GM12865 (cell line): ENCODE measurements around the gene CCDC87.
"Not testable (repeated sequence)": the region's sequence is repeated elsewhere in the genome, so short reads cannot be mapped to it uniquely, and the experiment has no call there.

Experiments
- DNase-seq: peaks from one replicate; pipeline ENCODE4 v3.0.0; 2010; ENCODE audit warnings: low read depth
- H3K4me3 ChIP-seq: 2 replicates; pipeline ENCODE4 v1.5.1; 2011; ENCODE audit warnings: mild to moderate bottlenecking, low read depth, low read length, control low read depth
- TF ChIP-seq, protein P1 (sequence below): IDR thresholded peaks from 2 replicates; pipeline ENCODE4 v1.5.1; 2011; ENCODE audit warnings: low read length, control low read depth, low read depth, inconsistent platforms; ENCODE audit not compliant: insufficient read depth; ENCODE audit errors: missing control alignments

Gene CCDC87

DNA sequence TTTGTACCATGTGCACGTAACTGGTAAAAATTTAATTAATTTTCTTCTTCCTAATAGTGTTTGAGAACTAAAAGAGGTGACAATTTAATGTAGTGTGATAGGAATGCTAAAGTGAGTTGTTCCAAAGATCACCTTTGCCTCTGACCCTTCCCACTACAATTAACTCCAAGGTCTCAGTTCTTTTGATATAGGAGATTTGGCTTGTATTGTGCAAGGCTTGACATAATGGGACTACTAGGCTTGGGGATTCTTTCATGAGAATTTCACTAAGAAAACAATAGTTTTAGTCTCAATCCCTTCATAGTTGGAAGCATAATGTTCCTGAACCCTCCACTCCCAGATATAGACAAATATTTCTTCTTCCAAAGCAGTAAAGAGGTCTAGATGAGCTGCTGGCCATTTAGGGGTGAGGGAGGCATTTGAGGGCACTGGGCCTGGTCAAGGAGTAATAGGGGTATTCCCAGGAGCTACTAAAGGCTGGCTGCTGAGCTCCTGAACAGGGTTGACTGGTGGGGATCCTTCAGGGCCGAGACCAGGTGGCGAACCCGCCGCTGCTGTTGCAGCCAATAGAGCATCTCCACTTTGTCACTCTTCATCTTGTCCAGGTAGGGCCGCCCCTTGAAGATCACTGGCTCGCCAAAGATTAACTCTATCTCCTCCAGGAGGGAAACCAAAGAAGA is 2.7 kb downstream of the CCDC87 start:
- H3K4me3 ChIP-seq = no peak overlapping the region
- DNase-seq = no peak
- TF ChIP-seq, protein P1, sequence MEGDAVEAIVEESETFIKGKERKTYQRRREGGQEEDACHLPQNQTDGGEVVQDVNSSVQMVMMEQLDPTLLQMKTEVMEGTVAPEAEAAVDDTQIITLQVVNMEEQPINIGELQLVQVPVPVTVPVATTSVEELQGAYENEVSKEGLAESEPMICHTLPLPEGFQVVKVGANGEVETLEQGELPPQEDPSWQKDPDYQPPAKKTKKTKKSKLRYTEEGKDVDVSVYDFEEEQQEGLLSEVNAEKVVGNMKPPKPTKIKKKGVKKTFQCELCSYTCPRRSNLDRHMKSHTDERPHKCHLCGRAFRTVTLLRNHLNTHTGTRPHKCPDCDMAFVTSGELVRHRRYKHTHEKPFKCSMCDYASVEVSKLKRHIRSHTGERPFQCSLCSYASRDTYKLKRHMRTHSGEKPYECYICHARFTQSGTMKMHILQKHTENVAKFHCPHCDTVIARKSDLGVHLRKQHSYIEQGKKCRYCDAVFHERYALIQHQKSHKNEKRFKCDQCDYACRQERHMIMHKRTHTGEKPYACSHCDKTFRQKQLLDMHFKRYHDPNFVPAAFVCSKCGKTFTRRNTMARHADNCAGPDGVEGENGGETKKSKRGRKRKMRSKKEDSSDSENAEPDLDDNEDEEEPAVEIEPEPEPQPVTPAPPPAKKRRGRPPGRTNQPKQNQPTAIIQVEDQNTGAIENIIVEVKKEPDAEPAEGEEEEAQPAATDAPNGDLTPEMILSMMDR = no peak

DNA sequence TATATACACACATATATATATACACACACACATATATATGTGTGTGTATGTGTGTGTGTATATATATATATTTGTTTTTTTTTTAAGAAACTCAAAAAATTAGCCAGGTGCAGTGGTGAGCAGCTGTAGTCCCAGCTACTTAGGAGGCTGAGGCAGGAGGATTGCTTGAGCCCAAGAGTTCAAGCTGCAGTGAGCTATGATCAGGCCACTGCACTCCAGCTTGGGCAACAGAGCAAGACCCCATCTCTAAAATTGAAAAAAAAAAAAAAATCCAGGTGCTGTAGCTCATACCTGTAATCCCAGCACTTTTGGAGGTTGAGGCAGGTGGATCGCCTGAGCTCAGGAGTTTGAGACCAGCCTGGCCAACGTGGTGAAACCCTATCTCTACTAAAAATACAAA is 3.5 kb downstream of the CCDC87 start:
- not testable (repeated sequence) for H3K4me3 ChIP-seq, DNase-seq

DNA sequence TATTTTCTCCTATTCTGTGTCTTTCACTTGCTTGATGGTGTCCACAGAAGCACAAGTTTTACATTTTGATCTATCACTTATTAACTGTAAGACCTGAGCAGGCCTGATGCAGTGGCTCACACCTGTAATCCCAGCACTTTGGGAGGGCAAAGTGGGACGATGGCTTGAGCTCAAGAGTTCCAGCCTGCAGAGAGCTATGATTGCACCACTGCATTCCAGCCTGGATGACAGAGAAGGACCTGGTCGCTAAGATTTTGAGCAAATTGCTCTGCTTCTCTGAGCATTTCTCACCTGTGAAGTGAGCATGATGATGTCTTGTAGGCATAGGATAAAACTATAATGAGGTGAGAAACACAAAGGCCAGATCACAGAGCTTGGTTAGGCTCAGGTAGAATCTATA is 6.7 kb downstream of the CCDC87 start:
- TF ChIP-seq, protein P1 = no peak
- DNase-seq = no peak
- H3K4me3 ChIP-seq = no peak overlapping the region

DNA sequence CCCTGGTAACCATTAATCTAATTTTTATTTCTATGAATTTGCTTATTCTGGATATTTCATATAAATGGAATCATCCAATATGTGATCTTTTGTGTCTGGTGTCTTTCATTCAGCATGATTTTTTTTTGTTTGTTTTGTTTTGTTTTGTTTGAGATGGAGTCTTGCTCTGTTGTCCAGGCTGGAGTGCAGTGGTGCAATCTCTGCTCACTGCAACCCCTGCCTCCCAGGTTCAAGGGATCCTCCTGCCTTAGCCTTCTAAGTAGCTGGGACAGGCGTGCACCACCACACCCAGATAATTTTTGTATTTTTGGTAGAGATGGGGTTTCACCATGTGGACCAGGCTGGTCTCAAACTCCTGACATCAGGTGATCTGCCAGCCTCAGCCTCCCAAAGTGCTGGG is 7.4 kb downstream of the CCDC87 start:
- not testable (repeated sequence) for H3K4me3 ChIP-seq, DNase-seq

DNA sequence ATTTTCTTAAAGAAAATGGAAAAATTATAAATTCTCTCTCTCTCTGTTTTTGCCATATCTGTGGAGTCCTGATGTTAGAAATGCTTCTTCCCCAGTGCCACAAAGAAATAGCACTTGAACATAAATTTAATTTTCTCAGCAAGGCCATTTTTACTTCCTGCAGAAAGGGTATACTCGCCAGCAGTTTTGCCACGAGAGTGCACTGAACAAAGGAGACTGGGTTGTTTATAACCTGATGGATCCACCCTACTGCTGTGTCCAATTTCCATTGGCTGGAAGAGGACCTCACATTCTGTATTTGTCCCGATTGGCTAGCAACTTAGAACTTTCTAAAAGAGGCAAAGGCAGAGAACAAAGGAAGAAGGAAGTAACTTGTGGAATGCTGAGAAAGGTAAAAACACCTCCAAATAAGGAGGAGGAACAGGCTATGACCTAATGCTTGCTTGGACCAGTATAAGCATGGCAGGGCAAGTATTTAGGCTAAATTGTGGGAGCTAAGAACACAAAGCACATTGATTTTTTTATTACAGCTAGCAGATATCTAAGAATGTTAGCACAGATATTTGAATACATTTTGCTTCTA is 10.2 kb downstream of the CCDC87 start:
- not testable (repeated sequence) for H3K4me3 ChIP-seq, DNase-seq

DNA sequence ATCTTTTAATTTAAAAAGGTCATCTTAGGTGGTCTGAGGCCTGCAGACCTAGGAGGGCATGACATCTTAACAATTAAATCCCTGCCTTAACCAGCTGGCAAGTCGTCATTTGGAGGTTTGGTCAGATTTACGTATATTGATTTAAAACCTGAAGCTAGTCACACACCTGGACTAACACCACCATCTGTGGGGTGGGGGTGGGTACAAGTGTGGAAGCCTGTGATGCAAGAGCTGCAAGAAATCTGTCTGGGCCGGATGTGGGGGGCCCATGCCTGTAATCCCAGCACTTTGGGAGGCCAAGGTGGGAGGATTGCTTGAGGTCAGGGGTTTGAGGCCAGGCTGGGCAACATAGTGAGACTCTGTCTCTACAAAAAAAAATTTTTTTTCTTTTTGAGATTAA is 11.6 kb downstream of the CCDC87 start:
- DNase-seq = no peak
- H3K4me3 ChIP-seq = no peak overlapping the region
- TF ChIP-seq, protein P1 = no peak

DNA sequence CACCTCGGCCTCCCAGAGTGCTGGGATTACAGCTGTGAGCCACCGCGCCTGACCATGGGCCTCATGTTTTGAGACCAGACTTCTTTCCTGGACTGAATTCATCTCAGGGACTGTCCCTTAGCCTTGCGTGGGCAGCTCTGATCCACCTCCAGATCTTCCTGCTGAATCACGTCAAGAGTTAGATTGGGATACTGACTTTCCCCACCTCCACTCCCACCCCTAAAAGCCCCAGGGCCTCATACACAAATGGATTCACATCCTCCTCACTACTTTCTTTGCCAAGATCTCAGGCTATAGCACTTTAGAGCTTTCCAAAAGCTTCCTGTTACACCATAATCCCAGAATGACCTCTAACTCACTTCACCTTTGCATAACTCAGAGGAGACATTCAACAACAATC is 12.1 kb downstream of the CCDC87 start:
- H3K4me3 ChIP-seq = no peak overlapping the region
- TF ChIP-seq, protein P1 = no peak
- no peak for DNase-seq

DNA sequence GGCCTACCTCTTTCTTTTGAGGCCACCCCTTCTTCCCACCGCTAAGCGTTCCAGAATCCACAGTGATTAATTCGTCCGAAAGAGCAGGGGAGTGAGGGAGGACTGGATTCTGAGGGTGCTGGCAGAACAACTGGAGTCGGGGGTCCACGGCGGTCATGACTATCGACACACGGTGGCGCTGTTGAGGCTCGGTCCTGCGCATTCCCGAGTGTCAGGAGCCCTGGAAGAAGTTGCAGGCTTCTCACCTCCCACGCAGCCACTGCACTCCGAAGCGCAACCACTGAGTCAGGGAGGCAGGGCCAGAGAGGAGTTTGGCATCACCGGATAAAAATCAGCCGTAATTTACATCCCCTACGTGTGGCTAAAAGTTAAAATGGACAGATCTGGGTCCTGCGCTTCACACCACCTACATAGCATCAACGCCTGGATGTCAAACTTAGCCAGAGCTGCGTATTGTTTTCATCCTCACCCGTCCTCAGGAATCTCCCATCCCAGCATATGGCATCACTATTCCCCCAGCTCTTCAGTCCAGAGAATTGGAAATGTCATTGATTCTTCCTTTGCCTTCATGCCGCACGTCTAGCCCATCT is 13.8 kb downstream of the CCDC87 start:
- DNase-seq = peak; percentile 65

More for the DNA sequence above, 13.8 kb downstream of the CCDC87 start:
- TF ChIP-seq, protein P1 = peak; percentile 79
- no peak overlapping the region for H3K4me3 ChIP-seq
